ENCODE results near the gene SH3PXD2A.

GRCh38 chr10:103549349-103549685 lies 306.1 kb downstream of the SH3PXD2A start:
- TF ChIP-seq CTCF (conservative IDR thresholded peaks at IDR 0.05 in 1 of 2, IDR thresholded peaks at IDR 0.05 in 1 of 2; ENCODE audit: extremely low read depth in 1 of 2, insufficient read depth in 1 of 2, low read depth in 1 of 2, low read length in 2 of 2) (no peak), EZH2 (IDR thresholded peaks at IDR 0.05; ENCODE audit: borderline replicate concordance, low read length) (no peak)

All from mammary epithelial cell (primary cell).